NCI-H187 (cell line): ENCODE results near the gene IL13.
"Not testable (repeated sequence)": the region's sequence is repeated elsewhere in the genome, so short reads cannot be mapped to it uniquely, and the experiment has no call there.

Experiments
- DNase-seq, 2 experiments: peaks; one replicate each; lab custom pipeline; 2025; lab: John Stamatoyannopoulos, UW

Gene IL13

GRCh38 chr5:132688536-132689339 lies 30.8 kb downstream of the IL13 start:
- no peak for DNase-seq

GRCh38 chr5:132689513-132689912 lies 31.5 kb downstream of the IL13 start:
- no peak for DNase-seq

GRCh38 chr5:132690156-132690555 lies 32.2 kb downstream of the IL13 start:
- no peak for DNase-seq

- DNase-seq, result not testable (repeated sequence)
Observed at GRCh38 chr5:132691755-132692631, 34.0 kb downstream of the IL13 start.

- DNase-seq, result no peak
Observed at GRCh38 chr5:132692632-132692967, 34.6 kb downstream of the IL13 start.

GRCh38 chr5:132695956-132696355 lies 38.0 kb downstream of the IL13 start:
- DNase-seq, result no peak

- DNase-seq, result no peak
Observed at GRCh38 chr5:132704875-132705274, 46.9 kb downstream of the IL13 start.

GRCh38 chr5:132708645-132709044 lies 50.7 kb downstream of the IL13 start:
- no peak for DNase-seq
